C4-2B (cell line): Measurements from ENCODE around the gene SOAT2.

Source experiments
- H3K27ac ChIP-seq: fragments of 450-650 bp; 2 replicates; pipeline ENCODE4 v1.5.1; 2017
- ZFX ChIP-seq: fragments of 450-650 bp; IDR thresholded peaks from 2 replicates; pipeline ENCODE4 v1.6.1; 2017
- TF ChIP-seq, protein P1 (sequence below): fragments of 450-650 bp; conservative IDR thresholded peaks from 2 replicates; pipeline ENCODE4 v1.5.1; 2017; ENCODE audit warnings: mild to moderate bottlenecking

SOAT2 gene, protein sequence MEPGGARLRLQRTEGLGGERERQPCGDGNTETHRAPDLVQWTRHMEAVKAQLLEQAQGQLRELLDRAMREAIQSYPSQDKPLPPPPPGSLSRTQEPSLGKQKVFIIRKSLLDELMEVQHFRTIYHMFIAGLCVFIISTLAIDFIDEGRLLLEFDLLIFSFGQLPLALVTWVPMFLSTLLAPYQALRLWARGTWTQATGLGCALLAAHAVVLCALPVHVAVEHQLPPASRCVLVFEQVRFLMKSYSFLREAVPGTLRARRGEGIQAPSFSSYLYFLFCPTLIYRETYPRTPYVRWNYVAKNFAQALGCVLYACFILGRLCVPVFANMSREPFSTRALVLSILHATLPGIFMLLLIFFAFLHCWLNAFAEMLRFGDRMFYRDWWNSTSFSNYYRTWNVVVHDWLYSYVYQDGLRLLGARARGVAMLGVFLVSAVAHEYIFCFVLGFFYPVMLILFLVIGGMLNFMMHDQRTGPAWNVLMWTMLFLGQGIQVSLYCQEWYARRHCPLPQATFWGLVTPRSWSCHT

DNA sequence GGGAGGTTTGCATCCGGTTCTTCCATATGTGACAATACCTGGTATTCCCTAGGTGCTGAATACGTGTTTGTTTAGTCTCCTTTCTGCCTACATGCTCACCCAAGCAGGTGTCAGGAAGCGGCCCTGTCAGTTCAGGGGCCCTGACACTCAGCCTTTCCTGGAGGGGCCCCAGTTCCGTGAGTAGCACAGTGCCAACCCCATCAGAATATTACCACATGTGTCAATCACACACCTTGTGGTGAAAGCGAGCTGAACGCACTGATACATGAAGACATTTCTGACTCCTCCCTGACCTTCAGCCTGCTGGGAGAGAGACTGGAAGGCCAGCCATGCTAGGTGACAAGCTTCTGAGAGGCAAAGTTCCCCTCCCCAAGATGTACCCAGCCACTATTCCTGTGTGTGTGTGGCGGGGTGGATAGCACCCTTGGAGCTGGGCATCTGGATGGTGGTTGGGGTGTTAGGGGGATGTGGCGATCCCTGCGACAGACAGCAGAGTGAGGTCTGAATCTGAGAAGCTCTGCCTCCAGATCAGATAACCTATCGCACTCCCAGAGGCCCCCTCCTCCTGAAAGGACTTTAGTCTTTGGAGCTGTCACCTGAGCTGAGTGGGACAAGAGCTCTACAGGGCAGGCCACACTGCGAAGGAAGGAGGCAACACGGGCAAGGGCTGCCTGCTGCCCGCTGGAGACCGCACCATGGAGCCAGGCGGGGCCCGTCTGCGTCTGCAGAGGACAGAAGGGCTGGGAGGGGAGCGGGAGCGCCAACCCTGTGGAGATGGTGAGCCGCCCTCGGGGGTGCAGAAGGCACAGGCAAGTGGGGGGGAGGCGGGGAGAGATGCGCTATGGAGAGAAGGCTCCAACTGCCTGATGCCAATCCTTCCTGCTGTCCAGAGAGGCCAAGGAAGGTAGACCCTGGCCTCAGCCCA lies at the start of gene SOAT2:
TSS of gene SOAT2 (plus strand) at position 604 of the 925 bp plus-strand sequence. CDS start at position 696, 92 bp downstream.
- no peak within 1 kb of the TSS for H3K27ac ChIP-seq
- TF ChIP-seq ZFX: no peak
- TF ChIP-seq, protein P1, sequence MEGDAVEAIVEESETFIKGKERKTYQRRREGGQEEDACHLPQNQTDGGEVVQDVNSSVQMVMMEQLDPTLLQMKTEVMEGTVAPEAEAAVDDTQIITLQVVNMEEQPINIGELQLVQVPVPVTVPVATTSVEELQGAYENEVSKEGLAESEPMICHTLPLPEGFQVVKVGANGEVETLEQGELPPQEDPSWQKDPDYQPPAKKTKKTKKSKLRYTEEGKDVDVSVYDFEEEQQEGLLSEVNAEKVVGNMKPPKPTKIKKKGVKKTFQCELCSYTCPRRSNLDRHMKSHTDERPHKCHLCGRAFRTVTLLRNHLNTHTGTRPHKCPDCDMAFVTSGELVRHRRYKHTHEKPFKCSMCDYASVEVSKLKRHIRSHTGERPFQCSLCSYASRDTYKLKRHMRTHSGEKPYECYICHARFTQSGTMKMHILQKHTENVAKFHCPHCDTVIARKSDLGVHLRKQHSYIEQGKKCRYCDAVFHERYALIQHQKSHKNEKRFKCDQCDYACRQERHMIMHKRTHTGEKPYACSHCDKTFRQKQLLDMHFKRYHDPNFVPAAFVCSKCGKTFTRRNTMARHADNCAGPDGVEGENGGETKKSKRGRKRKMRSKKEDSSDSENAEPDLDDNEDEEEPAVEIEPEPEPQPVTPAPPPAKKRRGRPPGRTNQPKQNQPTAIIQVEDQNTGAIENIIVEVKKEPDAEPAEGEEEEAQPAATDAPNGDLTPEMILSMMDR: no peak

DNA sequence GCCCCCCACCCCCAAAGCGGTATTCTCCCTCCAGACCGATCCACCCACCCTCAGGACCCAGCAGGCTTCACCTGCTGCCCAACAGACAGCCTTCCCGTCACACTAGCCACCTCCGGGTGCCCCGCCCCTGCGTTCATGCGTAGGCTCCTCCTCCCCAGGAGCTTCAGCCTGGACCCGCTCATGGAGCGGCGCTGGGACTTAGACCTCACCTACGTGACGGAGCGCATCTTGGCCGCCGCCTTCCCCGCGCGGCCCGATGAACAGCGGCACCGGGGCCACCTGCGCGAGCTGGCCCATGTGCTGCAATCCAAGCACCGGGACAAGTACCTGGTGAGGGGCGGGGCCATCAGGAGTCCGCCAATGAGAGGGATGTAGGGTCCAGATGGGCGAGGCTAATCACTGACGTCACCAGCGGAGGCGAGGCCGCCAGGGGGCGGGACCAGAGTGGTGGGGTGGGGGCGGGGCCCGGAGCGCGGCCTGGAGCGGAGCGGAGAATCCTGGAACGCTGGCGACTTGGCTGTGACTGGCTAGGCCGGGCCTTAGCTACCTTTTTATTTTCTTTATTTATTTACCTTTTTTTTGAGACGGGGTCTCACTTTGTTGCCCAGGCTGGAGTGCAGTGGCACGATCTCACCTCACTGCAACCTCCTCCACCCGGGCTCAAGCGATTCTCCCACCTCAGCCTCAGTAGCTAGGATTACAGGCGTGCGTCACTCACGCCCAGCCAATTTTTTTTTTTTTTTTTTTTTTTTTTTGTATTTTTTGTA lies 49.0 kb upstream of the SOAT2 start:
- peak overlapping the region; percentile 96 for H3K27ac ChIP-seq
- TF ChIP-seq ZFX: no peak
- TF ChIP-seq, protein P1: no peak

DNA sequence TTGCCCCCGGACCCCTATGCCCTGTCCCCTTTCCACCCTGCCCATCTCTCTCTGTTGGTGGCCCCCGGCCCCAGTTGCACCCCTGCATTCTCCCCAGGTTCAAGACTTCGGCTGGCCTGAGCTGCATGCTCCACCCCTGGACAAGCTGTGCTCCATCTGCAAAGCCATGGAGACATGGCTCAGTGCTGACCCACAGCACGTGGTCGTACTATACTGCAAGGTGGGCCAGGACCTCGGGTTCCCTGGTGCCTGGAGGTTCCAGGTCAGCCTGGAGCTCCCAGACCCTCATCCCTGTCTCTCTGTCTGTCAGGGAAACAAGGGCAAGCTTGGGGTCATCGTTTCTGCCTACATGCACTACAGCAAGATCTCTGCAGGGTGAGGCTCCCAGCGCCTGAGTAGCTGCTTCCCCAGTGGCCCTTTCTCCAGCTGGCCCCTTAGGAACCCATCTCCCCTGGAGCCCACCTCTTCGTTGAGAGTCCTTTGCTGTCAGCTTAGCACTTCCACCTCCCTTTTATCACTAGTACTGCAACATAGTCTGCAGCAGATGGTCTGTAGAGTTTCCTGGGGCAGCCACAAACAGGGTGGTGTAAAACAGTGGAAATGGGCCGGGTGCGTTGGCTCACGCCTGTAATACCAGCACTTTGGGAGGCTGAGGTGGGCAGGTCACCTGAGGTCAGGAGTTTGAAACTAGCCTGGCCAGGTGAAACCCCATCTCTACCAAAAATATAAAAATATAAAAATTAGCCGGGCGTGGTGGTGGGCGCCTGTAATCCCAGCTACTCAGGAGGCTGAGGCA lies 47.6 kb upstream of the SOAT2 start:
- TF ChIP-seq, protein P1: no peak
- TF ChIP-seq ZFX: no peak
- H3K27ac ChIP-seq: no peak overlapping the region

DNA sequence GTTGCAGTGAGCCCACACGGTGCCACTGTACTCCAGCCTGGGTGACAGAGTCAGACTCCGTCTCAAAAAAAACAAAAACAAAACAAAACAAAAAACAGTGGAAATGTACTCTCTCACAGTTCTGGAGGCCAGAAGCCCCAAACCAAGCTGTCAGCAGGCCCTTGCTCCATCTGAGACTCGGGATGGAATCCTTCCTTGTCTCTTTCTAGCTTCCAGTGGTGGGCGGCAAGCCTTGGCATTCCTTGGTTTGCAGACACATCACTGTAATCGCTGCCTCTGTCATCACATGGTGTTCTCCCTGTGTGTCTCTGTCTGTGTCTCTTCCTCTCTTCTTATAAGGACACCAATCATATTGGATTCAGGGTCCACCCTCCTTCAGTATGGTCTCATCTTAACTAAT lies 47.0 kb upstream of the SOAT2 start:
- TF ChIP-seq, protein P1: no peak
- no peak for TF ChIP-seq ZFX
- no peak overlapping the region for H3K27ac ChIP-seq

DNA sequence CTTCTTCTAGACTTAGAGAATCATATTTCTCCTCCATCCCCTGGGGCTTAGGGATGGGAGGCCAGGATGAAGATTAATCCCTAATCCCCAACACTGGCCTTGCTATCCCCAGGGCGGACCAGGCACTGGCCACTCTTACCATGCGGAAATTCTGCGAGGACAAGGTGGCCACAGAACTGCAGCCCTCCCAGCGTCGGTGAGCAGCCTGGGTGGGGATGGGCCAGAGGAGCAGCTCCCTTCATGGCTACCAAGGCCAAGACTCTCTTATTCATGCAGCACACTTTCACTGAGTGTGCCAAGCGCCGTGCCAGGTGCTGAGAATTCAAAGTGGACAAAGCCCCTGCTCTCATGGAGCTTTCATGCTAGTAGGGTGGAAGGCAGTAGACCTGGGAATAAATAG lies 46.4 kb upstream of the SOAT2 start:
- no peak overlapping the region for H3K27ac ChIP-seq

More for the DNA sequence above, 46.4 kb upstream of the SOAT2 start:
- no peak for TF ChIP-seq ZFX
- TF ChIP-seq, protein P1: no peak
